HCT116 (cell line): ENCODE measurements around the gene BCAP31.
"Not testable (repeated sequence)": the region's sequence is repeated elsewhere in the genome, so short reads cannot be mapped to it uniquely, and the experiment has no call there.

ENCODE experiments used
- CEBPB ChIP-seq: IDR thresholded peaks from 2 replicates; pipeline ENCODE4 v1.6.1; 2012; ENCODE audit warnings: low read depth
- EGR1 ChIP-seq: IDR thresholded peaks from 2 replicates; pipeline ENCODE4 v1.6.1; 2012; ENCODE audit warnings: low read depth
- EZH2 ChIP-seq: fragments of 200-600 bp; sonication (generic); IDR thresholded peaks from 2 replicates; pipeline ENCODE4 v1.6.1; 2017; ENCODE audit warnings: antibody characterized with exemption, mixed run types
- EZH2phosphoT487 ChIP-seq: fragments of 200-600 bp; IDR thresholded peaks from 2 replicates; pipeline ENCODE4 v1.6.1; 2018; ENCODE audit warnings: antibody characterized with exemption, borderline replicate concordance
- JUND ChIP-seq: IDR thresholded peaks from 2 replicates; pipeline ENCODE4 v1.6.1; 2012
- POLR2A ChIP-seq: IDR thresholded peaks from 2 replicates; pipeline ENCODE4 v1.7.0; 2011; ENCODE audit warnings: borderline replicate concordance; ENCODE audit not compliant: insufficient read depth, insufficient read length; ENCODE audit errors: extremely low read depth
- POLR2AphosphoS5 ChIP-seq: IDR thresholded peaks from 2 replicates; pipeline ENCODE4 v1.6.1; 2011; ENCODE audit warnings: mild to moderate bottlenecking, low read depth, low read length, moderate library complexity
- RAD21 ChIP-seq: IDR thresholded peaks from 2 replicates; pipeline ENCODE4 v1.6.1; 2012; ENCODE audit warnings: low read depth, mild to moderate bottlenecking
- SP1 ChIP-seq: IDR thresholded peaks from 2 replicates; pipeline ENCODE4 v1.6.1; 2012; ENCODE audit warnings: low read depth
- YY1 ChIP-seq: IDR thresholded peaks from 2 replicates; pipeline ENCODE4 v1.6.1; 2011; ENCODE audit warnings: low read length, low read depth, moderate library complexity, mild to moderate bottlenecking; ENCODE audit not compliant: insufficient replicate concordance; ENCODE audit errors: extremely low read depth
- TF ChIP-seq, protein P1 (sequence below): IDR thresholded peaks from 2 replicates; pipeline ENCODE4 v1.6.1; 2012
- TF ChIP-seq, protein P2 (sequence below), 3 experiments: fragments of 200-600 bp in 1 of 3; sonication (generic) in 1 of 3; IDR thresholded peaks in 2 of 3; conservative IDR thresholded peaks in 1 of 3; 2 replicates each; pipeline ENCODE4 v1.5.1; 2012 to 2017; ENCODE audit warnings: low read depth in 2 of 3, low read length in 2 of 3, antibody characterized with exemption in 1 of 3, borderline replicate concordance in 1 of 3, control low read depth in 1 of 3, mild to moderate bottlenecking in 1 of 3, mixed read lengths in 1 of 3, mixed run types in 1 of 3, moderate library complexity in 1 of 3; ENCODE audit not compliant: insufficient read depth in 1 of 3
- TF ChIP-seq, protein P3 (sequence below): IDR thresholded peaks from 2 replicates; pipeline ENCODE4 v1.6.1; 2012

DNA sequence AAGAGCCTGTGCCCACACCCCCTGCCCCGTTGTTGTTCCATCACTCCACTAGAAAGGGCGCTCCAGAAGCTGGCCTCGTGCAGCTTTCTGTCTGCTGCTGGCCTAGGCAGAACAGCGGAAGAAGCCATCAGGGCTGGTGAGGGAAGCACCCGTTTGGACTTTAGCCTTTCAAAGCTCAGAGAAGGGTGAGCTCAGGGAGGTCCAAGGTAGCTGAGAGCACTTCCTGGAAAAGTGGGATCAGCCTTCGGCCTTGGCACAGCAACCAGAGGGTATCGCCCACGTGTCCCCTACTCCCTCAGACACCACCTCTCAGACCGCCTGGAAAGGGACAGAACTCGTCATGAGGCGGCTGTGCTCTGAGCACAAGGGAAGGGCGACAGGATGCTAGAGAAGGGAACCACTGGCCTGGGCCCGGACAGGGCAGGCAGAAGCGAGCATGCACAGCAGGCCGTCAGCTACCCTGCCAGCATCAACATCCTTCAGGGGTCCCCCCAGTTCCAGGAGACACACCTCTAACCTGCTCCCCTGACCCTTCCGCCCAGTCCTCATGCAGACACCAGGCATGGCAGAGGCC is 24.9 kb downstream of the BCAP31 start:
- TF ChIP-seq POLR2A, EZH2, EZH2phosphoT487, YY1, CEBPB, RAD21, EGR1, POLR2AphosphoS5, JUND, SP1: not testable (repeated sequence)
- TF ChIP-seq, protein P1, sequence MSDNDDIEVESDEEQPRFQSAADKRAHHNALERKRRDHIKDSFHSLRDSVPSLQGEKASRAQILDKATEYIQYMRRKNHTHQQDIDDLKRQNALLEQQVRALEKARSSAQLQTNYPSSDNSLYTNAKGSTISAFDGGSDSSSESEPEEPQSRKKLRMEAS, result not testable (repeated sequence)
- TF ChIP-seq, protein P2, sequence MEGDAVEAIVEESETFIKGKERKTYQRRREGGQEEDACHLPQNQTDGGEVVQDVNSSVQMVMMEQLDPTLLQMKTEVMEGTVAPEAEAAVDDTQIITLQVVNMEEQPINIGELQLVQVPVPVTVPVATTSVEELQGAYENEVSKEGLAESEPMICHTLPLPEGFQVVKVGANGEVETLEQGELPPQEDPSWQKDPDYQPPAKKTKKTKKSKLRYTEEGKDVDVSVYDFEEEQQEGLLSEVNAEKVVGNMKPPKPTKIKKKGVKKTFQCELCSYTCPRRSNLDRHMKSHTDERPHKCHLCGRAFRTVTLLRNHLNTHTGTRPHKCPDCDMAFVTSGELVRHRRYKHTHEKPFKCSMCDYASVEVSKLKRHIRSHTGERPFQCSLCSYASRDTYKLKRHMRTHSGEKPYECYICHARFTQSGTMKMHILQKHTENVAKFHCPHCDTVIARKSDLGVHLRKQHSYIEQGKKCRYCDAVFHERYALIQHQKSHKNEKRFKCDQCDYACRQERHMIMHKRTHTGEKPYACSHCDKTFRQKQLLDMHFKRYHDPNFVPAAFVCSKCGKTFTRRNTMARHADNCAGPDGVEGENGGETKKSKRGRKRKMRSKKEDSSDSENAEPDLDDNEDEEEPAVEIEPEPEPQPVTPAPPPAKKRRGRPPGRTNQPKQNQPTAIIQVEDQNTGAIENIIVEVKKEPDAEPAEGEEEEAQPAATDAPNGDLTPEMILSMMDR (IDR thresholded peaks at IDR 0.05 in 2 of 3, conservative IDR thresholded peaks at IDR 0.05 in 1 of 3; ENCODE audit: borderline replicate concordance in 1 of 3, insufficient read depth in 1 of 3, low read depth in 2 of 3, low read length in 2 of 3), result not testable (repeated sequence)
- TF ChIP-seq, protein P3, sequence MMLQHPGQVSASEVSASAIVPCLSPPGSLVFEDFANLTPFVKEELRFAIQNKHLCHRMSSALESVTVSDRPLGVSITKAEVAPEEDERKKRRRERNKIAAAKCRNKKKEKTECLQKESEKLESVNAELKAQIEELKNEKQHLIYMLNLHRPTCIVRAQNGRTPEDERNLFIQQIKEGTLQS, result not testable (repeated sequence)
